Neural cell (in vitro differentiated cells): ENCODE measurements around the gene CNTFR. TPM values are rescaled to one million over a fixed set of nuclear protein-coding genes. Genes with fewer than 3 reads are reported as not detected.
A peak's percentile ranks its signal among the peaks of the same experiment; 100 is the strongest.

Experiments used
- H2AFZ ChIP-seq: fragments of 200-600, 300-800 bp; sonication (generic), shearing (Covaris generic); 2 replicates; pipeline ENCODE4 v1.6.0; 2014; ENCODE audit warnings: low read depth, mild to moderate bottlenecking, antibody characterized with exemption, low read length, moderate library complexity
- H3F3A ChIP-seq: fragments of 200-600 bp; shearing (Covaris generic); 2 replicates; pipeline ENCODE4 v1.6.1; 2016; ENCODE audit warnings: mild to moderate bottlenecking, moderate library complexity, mixed read lengths, antibody characterized with exemption, low read length; ENCODE audit not compliant: insufficient read depth, poor library complexity, severe bottlenecking
- H3K27ac ChIP-seq: fragments of 200-600, 300-800 bp; sonication (generic), shearing (Covaris generic); 2 replicates; pipeline ENCODE4 v1.5.1; 2014; ENCODE audit warnings: mild to moderate bottlenecking, low read length, moderate library complexity
- H3K27me3 ChIP-seq: fragments of 300-800, 200-600 bp; sonication (generic), shearing (Covaris generic); 2 replicates; pipeline ENCODE4 v1.6.0; 2014; ENCODE audit warnings: mild to moderate bottlenecking, low read depth, low read length, moderate library complexity; ENCODE audit not compliant: insufficient read depth
- H3K36me3 ChIP-seq: fragments of 300-800, 200-600 bp; sonication (generic), shearing (Covaris generic); 2 replicates; pipeline ENCODE4 v1.5.1; 2014; ENCODE audit warnings: mild to moderate bottlenecking, antibody characterized with exemption, low read length, moderate library complexity; ENCODE audit not compliant: insufficient read depth
- H3K4me2 ChIP-seq: fragments of 300-800, 200-600 bp; sonication (generic), shearing (Covaris generic); 2 replicates; pipeline ENCODE4 v1.6.0; 2014; ENCODE audit warnings: mild to moderate bottlenecking, low read length
- H3K4me3 ChIP-seq: fragments of 300-800, 200-600 bp; sonication (generic), shearing (Covaris generic); 2 replicates; pipeline ENCODE4 v1.5.1; 2014; ENCODE audit warnings: mild to moderate bottlenecking, low read length, moderate library complexity
- H3K79me2 ChIP-seq: fragments of 200-600 bp; shearing (Covaris generic); replicated peaks from 2 replicates; pipeline ENCODE4 v1.6.0; 2014; ENCODE audit warnings: mild to moderate bottlenecking, low read length, moderate library complexity; ENCODE audit not compliant: insufficient read depth
- H3K9ac ChIP-seq: fragments of 300-800, 200-600 bp; sonication (generic), shearing (Covaris generic); 2 replicates; pipeline ENCODE4 v1.6.1; 2016; ENCODE audit warnings: mild to moderate bottlenecking, low read length, mixed read lengths
- H3K9me2 ChIP-seq: fragments of 200-600 bp; shearing (Covaris generic); 2 replicates; pipeline ENCODE4 v1.6.1; 2016; ENCODE audit warnings: mild to moderate bottlenecking, low read length, mixed read lengths; ENCODE audit not compliant: insufficient read depth
- H3K9me3 ChIP-seq: fragments of 200-600, 300-800 bp; sonication (generic), shearing (Covaris generic); 2 replicates; pipeline ENCODE4 v1.6.1; 2016; ENCODE audit warnings: mild to moderate bottlenecking, mixed run types, low read length, moderate library complexity, mixed read lengths
- H4K20me1 ChIP-seq: fragments of 200-600 bp; shearing (Covaris generic); 2 replicates; pipeline ENCODE4 v1.6.1; 2016; ENCODE audit warnings: mild to moderate bottlenecking, mixed run types; ENCODE audit not compliant: insufficient read depth
- EZH2 ChIP-seq: fragments of 200-600, 300-800 bp; shearing (Covaris generic), sonication (generic); IDR thresholded peaks from 2 replicates; pipeline ENCODE4 v1.6.1; 2014; ENCODE audit warnings: antibody characterized with exemption, low read length, borderline replicate concordance, mild to moderate bottlenecking; ENCODE audit not compliant: insufficient read depth, poor library complexity, severe bottlenecking
- MXI1 ChIP-seq: fragments of 450-650 bp; conservative IDR thresholded peaks from 2 replicates; pipeline ENCODE4 v1.6.1; 2014; ENCODE audit warnings: antibody characterized with exemption, mild to moderate bottlenecking; ENCODE audit not compliant: poor library complexity, severe bottlenecking
- POLR2AphosphoS5 ChIP-seq: IDR thresholded peaks from 2 replicates; pipeline ENCODE4 v1.6.1; 2012
- RAD21 ChIP-seq: fragments of 450-650 bp; conservative IDR thresholded peaks from 2 replicates; pipeline ENCODE4 v1.6.1; 2014; ENCODE audit warnings: antibody characterized with exemption, mild to moderate bottlenecking, moderate library complexity
- REST ChIP-seq: IDR thresholded peaks from 2 replicates; pipeline ENCODE4 v1.6.1; 2012; ENCODE audit warnings: borderline replicate concordance
- SMC3 ChIP-seq: fragments of 450-650 bp; conservative IDR thresholded peaks from 2 replicates; pipeline ENCODE4 v1.6.1; 2014; ENCODE audit warnings: antibody characterized with exemption, mild to moderate bottlenecking, moderate library complexity; ENCODE audit not compliant: poor library complexity
- TAF1 ChIP-seq: IDR thresholded peaks from 2 replicates; pipeline ENCODE4 v1.6.1; 2012; ENCODE audit warnings: low read depth
- polyA plus RNA-seq: library from polyadenylated mRNA; depleted of rRNA; stranded (reverse); fragments of >200 nt; gene quantifications from 2 replicates; pipeline ENCODE4 v1.2.3, GENCODE V29; 2014
- TF ChIP-seq, protein P1 (sequence below): fragments of 450-650 bp; IDR thresholded peaks from 2 replicates; pipeline ENCODE4 v1.5.1; 2014; ENCODE audit warnings: antibody characterized with exemption, mild to moderate bottlenecking, moderate library complexity; ENCODE audit not compliant: poor library complexity, severe bottlenecking

CNTFR gene
- polyA plus RNA-seq, 1 donor from 2014 or later = 19.0 TPM

- no peaks in the 10 kb centered on the region for H3K27me3 ChIP-seq
- no peaks in the 10 kb centered on the region for H3F3A ChIP-seq
- TF ChIP-seq REST = no peak
- no peak for TF ChIP-seq TAF1
- no peak for TF ChIP-seq POLR2AphosphoS5
- no peak overlapping the region for H2AFZ ChIP-seq
- H3K27ac ChIP-seq = no peak overlapping the region
- H3K4me3 ChIP-seq = no peak overlapping the region
- H3K9ac ChIP-seq = no peak overlapping the region
- no peaks in the 10 kb centered on the region for H3K36me3 ChIP-seq
- no peak overlapping the region for H3K4me2 ChIP-seq
- peaks cover 5% of the 10 kb centered on the region for H4K20me1 ChIP-seq
- peaks cover 71% of the 10 kb centered on the region for H3K79me2 ChIP-seq
- no peaks in the 10 kb centered on the region for H3K9me3 ChIP-seq
- no peaks in the 10 kb centered on the region for H3K9me2 ChIP-seq
These were observed 4.6 kb downstream of the CNTFR start for GRCh38 chr9:34584970-34585369.

GRCh38 chr9:34582787-34583186 is 6.7 kb downstream of the CNTFR start:
- no peak overlapping the region for H3K4me2 ChIP-seq
- H3K4me3 ChIP-seq = peak overlapping the region; percentile 5
- H3K36me3 ChIP-seq = no peaks in the 10 kb centered on the region
- H2AFZ ChIP-seq = no peak overlapping the region
- no peaks in the 10 kb centered on the region for H3K9me2 ChIP-seq
- H3K27me3 ChIP-seq = no peaks in the 10 kb centered on the region
- H3F3A ChIP-seq = peaks cover 5% of the 10 kb centered on the region
- no peak overlapping the region for H3K9ac ChIP-seq
- H3K79me2 ChIP-seq = peaks cover 56% of the 10 kb centered on the region
- no peak overlapping the region for H3K27ac ChIP-seq
- H3K9me3 ChIP-seq = no peaks in the 10 kb centered on the region
- peaks cover 5% of the 10 kb centered on the region for H4K20me1 ChIP-seq
- TF ChIP-seq SMC3 (no peak), EZH2 (no peak), RAD21 (no peak), TAF1 (no peak), MXI1 (no peak)
- TF ChIP-seq, protein P1, sequence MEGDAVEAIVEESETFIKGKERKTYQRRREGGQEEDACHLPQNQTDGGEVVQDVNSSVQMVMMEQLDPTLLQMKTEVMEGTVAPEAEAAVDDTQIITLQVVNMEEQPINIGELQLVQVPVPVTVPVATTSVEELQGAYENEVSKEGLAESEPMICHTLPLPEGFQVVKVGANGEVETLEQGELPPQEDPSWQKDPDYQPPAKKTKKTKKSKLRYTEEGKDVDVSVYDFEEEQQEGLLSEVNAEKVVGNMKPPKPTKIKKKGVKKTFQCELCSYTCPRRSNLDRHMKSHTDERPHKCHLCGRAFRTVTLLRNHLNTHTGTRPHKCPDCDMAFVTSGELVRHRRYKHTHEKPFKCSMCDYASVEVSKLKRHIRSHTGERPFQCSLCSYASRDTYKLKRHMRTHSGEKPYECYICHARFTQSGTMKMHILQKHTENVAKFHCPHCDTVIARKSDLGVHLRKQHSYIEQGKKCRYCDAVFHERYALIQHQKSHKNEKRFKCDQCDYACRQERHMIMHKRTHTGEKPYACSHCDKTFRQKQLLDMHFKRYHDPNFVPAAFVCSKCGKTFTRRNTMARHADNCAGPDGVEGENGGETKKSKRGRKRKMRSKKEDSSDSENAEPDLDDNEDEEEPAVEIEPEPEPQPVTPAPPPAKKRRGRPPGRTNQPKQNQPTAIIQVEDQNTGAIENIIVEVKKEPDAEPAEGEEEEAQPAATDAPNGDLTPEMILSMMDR = no peak

DNA sequence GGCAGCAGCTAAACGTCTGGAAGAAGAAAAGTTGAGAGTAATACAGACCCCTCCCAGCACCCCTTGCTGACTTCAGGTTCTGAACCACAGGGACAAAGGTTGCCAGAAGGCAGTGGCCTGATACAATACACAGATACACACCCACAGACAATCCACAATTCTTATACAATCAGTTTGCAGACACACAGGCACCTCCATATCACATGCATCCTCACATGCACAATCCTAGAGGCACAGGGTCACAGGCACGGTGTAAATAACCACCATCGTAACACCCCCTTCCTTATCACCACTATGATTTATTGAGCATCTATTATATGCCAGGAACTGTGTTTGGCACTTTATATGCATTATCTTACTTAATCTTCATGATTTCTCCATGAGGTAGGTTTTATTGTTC is 8.2 kb downstream of the CNTFR start:
- Histone ChIP-seq H3K4me2 (no peak overlapping the region), H3K9ac (no peak overlapping the region), H3K9me3 (no peaks in the 10 kb centered on the region), H3K4me3 (no peak overlapping the region), H3K36me3 (no peaks in the 10 kb centered on the region), H3F3A (peaks cover 5% of the 10 kb centered on the region), H2AFZ (no peak overlapping the region), H3K27ac (no peak overlapping the region), H3K27me3 (no peaks in the 10 kb centered on the region), H4K20me1 (peaks cover 3% of the 10 kb centered on the region), H3K9me2 (no peaks in the 10 kb centered on the region), H3K79me2 (peaks cover 41% of the 10 kb centered on the region)
- TF ChIP-seq, protein P1 = no peak
- TF ChIP-seq RAD21 (no peak), POLR2AphosphoS5 (no peak)
